Neural progenitor cell (in vitro differentiated cells): ENCODE data around the gene CEL. TPM values are rescaled to one million over a fixed set of nuclear protein-coding genes. Genes with fewer than 3 reads are reported as not detected.
A peak's percentile ranks its signal among the peaks of the same experiment; 100 is the strongest.

ENCODE experiments used
- DNase-seq: peaks from one replicate; pipeline ENCODE4 v3.0.0-alpha.2; 2016; ENCODE audit warnings: low spot score
- H2AFZ ChIP-seq: fragments of 200-600 bp; sonication (generic); replicated peaks from 2 replicates; pipeline ENCODE4 v1.6.1; 2016; ENCODE audit warnings: antibody characterized with exemption
- H3F3A ChIP-seq: fragments of 200-600 bp; sonication (generic); 2 replicates; pipeline ENCODE4 v1.6.1; 2016; ENCODE audit warnings: antibody characterized with exemption, low read depth
- H3K27ac ChIP-seq: fragments of 200-600 bp; sonication (generic); 2 replicates; pipeline ENCODE4 v1.5.1; 2016; ENCODE audit warnings: mild to moderate bottlenecking
- H3K27me3 ChIP-seq: fragments of 200-600 bp; sonication (generic); 2 replicates; pipeline ENCODE4 v1.6.1; 2016; ENCODE audit warnings: mild to moderate bottlenecking, moderate library complexity
- H3K36me3 ChIP-seq: fragments of 200-600 bp; sonication (generic); 2 replicates; pipeline ENCODE4 v1.5.1; 2016
- H3K4me1 ChIP-seq: fragments of 200-600 bp; sonication (generic); 2 replicates; pipeline ENCODE4 v1.6.1; 2016; ENCODE audit warnings: mixed run types
- H3K4me2 ChIP-seq: fragments of 200-600 bp; sonication (generic); 2 replicates; pipeline ENCODE4 v1.6.1; 2016
- H3K4me3 ChIP-seq: fragments of 200-600 bp; sonication (generic); 2 replicates; pipeline ENCODE4 v1.5.1; 2016
- H3K79me2 ChIP-seq: fragments of 200-600 bp; sonication (generic); 2 replicates; pipeline ENCODE4 v1.6.1; 2016; ENCODE audit warnings: low read depth
- H3K9ac ChIP-seq: fragments of 200-600 bp; sonication (generic); 2 replicates; pipeline ENCODE4 v1.6.1; 2016
- H3K9me3 ChIP-seq: fragments of 200-600 bp; sonication (generic); 2 replicates; pipeline ENCODE4 v1.5.1; 2016; ENCODE audit warnings: low read depth
- H4K20me1 ChIP-seq: fragments of 200-600 bp; sonication (generic); 2 replicates; pipeline ENCODE4 v1.6.1; 2016; ENCODE audit warnings: low read depth
- H3K27ac Mint-ChIP-seq: 3 replicates; pipeline ENCODE4 v1.8.0; 2021; ENCODE audit warnings: mixed read lengths
- H3K27me3 Mint-ChIP-seq: 2 replicates; pipeline ENCODE4 v1.8.0; 2022; ENCODE audit warnings: low read depth, mild to moderate bottlenecking, inconsistent platforms, moderate library complexity, mixed read lengths; ENCODE audit not compliant: insufficient read depth
- H3K36me3 Mint-ChIP-seq: 3 replicates; pipeline ENCODE4 v1.8.0; 2021; ENCODE audit warnings: mixed read lengths
- H3K4me1 Mint-ChIP-seq: 3 replicates; pipeline ENCODE4 v1.8.0; 2021; ENCODE audit warnings: mixed read lengths
- H3K4me3 Mint-ChIP-seq: 3 replicates; pipeline ENCODE4 v1.8.0; 2021; ENCODE audit warnings: mild to moderate bottlenecking, moderate library complexity, mixed read lengths
- H3K9me3 Mint-ChIP-seq: 3 replicates; pipeline ENCODE4 v1.8.0; 2020; ENCODE audit warnings: mixed read lengths
- CTCF ChIP-seq: fragments of 200-600 bp; sonication (generic); IDR thresholded peaks from 2 replicates; pipeline ENCODE4 v1.5.1; 2017; ENCODE audit warnings: antibody characterized with exemption, mild to moderate bottlenecking
- EZH2 ChIP-seq: fragments of 200-600 bp; sonication (generic); IDR thresholded peaks from 2 replicates; pipeline ENCODE4 v1.6.1; 2017; ENCODE audit warnings: antibody characterized with exemption, mild to moderate bottlenecking, moderate library complexity
- EZH2phosphoT487 ChIP-seq: fragments of 200-600 bp; sonication (generic); IDR thresholded peaks from 2 replicates; pipeline ENCODE4 v1.6.1; 2017; ENCODE audit warnings: antibody characterized with exemption
- total RNA-seq: library from RNA; depleted of rRNA; stranded (reverse); fragments of >200 nt; gene quantifications from 2 replicates; pipeline ENCODE4 v1.2.3, GENCODE V29; 2015; ENCODE audit warnings: low replicate concordance

Gene CEL
- total RNA-seq, 1 donor from 2014 or later: 1.0 TPM

DNA sequence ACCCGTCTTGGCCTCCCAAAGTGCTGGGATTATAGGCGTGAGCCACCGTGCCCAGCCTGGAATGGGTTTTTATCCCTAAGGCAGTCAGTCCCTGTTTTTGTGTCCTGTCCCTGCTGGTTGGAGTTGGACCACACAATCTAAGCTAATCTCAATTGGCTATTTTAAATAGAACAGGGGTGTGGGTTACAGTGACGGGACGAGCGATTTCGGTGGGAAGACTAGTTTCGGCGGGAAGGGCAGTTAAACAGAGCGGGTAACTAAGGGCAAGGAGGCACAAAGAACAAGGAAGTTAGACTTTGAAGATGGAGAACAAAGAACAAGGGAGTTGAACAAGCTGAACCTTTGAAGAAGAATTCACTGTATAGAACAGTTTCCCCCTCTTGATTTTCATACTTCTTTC, 29.6 kb upstream of the CEL start:
- no peaks in the 10 kb centered on the region for H3K36me3 ChIP-seq
- peak overlapping the region; percentile 100 for H3K4me3 Mint-ChIP-seq
- H3K27ac Mint-ChIP-seq: no peak overlapping the region

DNA sequence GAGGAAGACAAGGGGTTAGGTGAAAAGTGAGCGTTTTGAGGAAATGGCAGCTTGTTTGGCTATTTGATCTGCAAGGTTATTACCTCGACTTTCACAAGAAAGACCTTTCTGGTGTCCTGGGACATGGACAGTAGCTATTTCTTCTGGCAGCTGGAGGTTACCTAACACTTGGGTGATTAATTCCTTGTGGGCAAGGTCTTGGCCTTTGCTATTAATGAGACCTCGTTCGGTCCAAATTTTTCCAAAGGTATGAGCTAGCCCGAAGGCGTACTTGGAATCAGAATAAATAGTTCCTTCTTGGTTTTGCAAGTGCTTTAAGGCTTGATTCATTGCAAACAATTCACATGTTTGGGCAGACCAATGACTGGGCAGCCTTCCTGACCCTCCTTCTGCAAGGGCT, 26.1 kb upstream of the CEL start:
- H3K36me3 Mint-ChIP-seq: peaks cover 59% of the 10 kb centered on the region
- H3K9me3 Mint-ChIP-seq: peaks cover 3% of the 10 kb centered on the region
- Histone ChIP-seq H3K36me3 (no peaks in the 10 kb centered on the region), H4K20me1 (peaks cover 89% of the 10 kb centered on the region), H3F3A (no peaks in the 10 kb centered on the region), H3K4me3 (no peak overlapping the region), H3K27me3 (no peaks in the 10 kb centered on the region), H3K4me2 (no peak overlapping the region), H3K9ac (no peak overlapping the region), H3K79me2 (peaks cover 99% of the 10 kb centered on the region), H3K4me1 (peaks cover 10% of the 10 kb centered on the region), H2AFZ (no peak overlapping the region), H3K9me3 (no peaks in the 10 kb centered on the region), H3K27ac (no peak overlapping the region)
- no peak overlapping the region for H3K4me3 Mint-ChIP-seq
- TF ChIP-seq EZH2: no peak
- TF ChIP-seq EZH2phosphoT487: no peak
- no peak for TF ChIP-seq CTCF
- H3K27ac Mint-ChIP-seq: no peak overlapping the region
- DNase-seq: no peak
- H3K27me3 Mint-ChIP-seq: no peaks in the 10 kb centered on the region
- H3K4me1 Mint-ChIP-seq: peaks cover 21% of the 10 kb centered on the region

More for the DNA sequence above, 29.6 kb upstream of the CEL start:
- Mint-ChIP-seq H3K27me3 (peaks cover 3% of the 10 kb centered on the region), H3K4me1 (peaks cover 25% of the 10 kb centered on the region), H3K36me3 (peaks cover 37% of the 10 kb centered on the region), H3K9me3 (peaks cover 3% of the 10 kb centered on the region)
- peaks cover 59% of the 10 kb centered on the region for H4K20me1 ChIP-seq
- peak overlapping the region; percentile 89 for H3K4me3 ChIP-seq
- H3K27ac ChIP-seq: no peak overlapping the region
- H2AFZ ChIP-seq: no peak overlapping the region
- no peaks in the 10 kb centered on the region for H3F3A ChIP-seq
- no peak for DNase-seq
- no peaks in the 10 kb centered on the region for H3K27me3 ChIP-seq
- peaks cover 70% of the 10 kb centered on the region for H3K79me2 ChIP-seq
- H3K9me3 ChIP-seq: no peaks in the 10 kb centered on the region
- TF ChIP-seq CTCF: no peak
- TF ChIP-seq EZH2: no peak
- peaks cover 15% of the 10 kb centered on the region for H3K4me1 ChIP-seq
- H3K4me2 ChIP-seq: peak overlapping the region; percentile 87
- H3K9ac ChIP-seq: no peak overlapping the region

GRCh38 chr9:133037775-133038515, 23.8 kb upstream of the CEL start:
- Histone ChIP-seq H2AFZ (no peak overlapping the region), H3K27ac (no peak overlapping the region), H3K36me3 (no peaks in the 10 kb centered on the region), H4K20me1 (peaks cover 78% of the 10 kb centered on the region), H3K4me3 (no peak overlapping the region), H3K4me1 (no peaks in the 10 kb centered on the region), H3K9me3 (no peaks in the 10 kb centered on the region), H3F3A (no peaks in the 10 kb centered on the region), H3K9ac (no peak overlapping the region), H3K4me2 (no peak overlapping the region), H3K79me2 (peaks cover 92% of the 10 kb centered on the region), H3K27me3 (no peaks in the 10 kb centered on the region)
- no peak for TF ChIP-seq EZH2phosphoT487
- no peak for TF ChIP-seq EZH2
- no peak for TF ChIP-seq CTCF
- H3K36me3 Mint-ChIP-seq: peaks cover 56% of the 10 kb centered on the region
- H3K27ac Mint-ChIP-seq: no peak overlapping the region
- DNase-seq: no peak
- no peak overlapping the region for H3K4me3 Mint-ChIP-seq
- no peaks in the 10 kb centered on the region for H3K27me3 Mint-ChIP-seq
- peaks cover under 1% of the 10 kb centered on the region for H3K4me1 Mint-ChIP-seq
- H3K9me3 Mint-ChIP-seq: peaks cover 3% of the 10 kb centered on the region
